ENCODE results near the gene BECN2.
A peak's percentile ranks its signal among the peaks of the same experiment; 100 is the strongest.

Gene BECN2, protein sequence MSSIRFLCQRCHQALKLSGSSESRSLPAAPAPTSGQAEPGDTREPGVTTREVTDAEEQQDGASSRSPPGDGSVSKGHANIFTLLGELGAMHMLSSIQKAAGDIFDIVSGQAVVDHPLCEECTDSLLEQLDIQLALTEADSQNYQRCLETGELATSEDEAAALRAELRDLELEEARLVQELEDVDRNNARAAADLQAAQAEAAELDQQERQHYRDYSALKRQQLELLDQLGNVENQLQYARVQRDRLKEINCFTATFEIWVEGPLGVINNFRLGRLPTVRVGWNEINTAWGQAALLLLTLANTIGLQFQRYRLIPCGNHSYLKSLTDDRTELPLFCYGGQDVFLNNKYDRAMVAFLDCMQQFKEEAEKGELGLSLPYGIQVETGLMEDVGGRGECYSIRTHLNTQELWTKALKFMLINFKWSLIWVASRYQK

DNA sequence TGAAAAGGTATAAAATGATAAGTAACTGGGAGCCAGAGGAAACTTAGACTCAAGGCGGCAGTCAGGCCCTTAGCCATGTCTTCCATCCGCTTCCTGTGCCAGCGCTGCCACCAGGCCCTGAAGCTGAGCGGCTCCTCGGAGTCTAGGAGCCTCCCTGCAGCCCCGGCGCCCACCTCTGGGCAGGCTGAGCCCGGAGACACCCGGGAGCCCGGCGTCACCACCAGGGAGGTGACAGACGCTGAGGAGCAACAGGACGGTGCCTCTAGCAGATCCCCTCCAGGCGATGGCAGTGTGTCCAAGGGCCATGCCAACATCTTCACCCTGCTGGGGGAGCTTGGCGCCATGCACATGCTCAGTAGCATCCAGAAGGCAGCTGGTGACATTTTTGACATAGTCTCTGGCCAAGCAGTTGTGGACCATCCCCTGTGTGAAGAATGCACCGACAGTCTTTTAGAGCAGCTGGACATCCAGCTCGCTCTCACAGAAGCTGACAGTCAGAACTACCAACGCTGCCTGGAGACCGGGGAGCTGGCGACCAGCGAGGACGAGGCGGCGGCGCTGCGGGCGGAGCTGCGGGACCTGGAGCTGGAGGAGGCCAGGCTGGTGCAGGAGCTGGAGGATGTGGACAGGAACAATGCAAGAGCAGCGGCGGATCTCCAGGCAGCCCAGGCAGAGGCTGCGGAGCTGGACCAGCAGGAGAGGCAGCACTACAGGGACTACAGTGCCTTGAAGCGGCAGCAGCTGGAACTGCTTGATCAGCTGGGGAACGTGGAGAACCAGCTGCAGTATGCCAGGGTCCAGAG, at the start of gene BECN2:
Gene BECN2 (plus strand): TSS at position 76 of the 803 bp plus-strand sequence. CDS start 0 bp downstream, at position 76.
- no peak for DNase-seq (ENCODE audit: low spot score)

GRCh38 chr1:241916196-241916595, 41.4 kb upstream of the BECN2 start:
- DNase-seq (ENCODE audit: low spot score) = no peak

DNA sequence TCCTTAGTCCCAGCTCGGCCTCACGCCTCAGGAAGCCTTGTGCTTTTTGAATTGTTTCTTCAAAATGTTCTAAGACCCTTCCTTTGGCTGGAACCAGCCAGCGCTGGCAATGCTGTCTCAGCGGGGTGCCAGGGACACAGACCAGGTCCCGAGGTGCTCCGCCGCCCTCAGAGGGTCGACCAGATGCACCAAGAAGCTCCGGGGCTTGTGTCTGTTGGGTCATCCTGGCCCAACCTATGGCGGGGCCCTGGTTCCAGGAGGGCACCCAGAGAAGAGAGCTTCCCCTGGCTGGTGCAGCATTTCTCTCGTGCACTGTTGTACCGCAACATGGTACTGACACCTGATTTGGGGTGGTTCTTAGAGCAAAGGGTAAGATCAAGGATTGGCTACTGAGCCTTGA, 40.1 kb upstream of the BECN2 start:
- no peak for DNase-seq (ENCODE audit: low spot score)

DNA sequence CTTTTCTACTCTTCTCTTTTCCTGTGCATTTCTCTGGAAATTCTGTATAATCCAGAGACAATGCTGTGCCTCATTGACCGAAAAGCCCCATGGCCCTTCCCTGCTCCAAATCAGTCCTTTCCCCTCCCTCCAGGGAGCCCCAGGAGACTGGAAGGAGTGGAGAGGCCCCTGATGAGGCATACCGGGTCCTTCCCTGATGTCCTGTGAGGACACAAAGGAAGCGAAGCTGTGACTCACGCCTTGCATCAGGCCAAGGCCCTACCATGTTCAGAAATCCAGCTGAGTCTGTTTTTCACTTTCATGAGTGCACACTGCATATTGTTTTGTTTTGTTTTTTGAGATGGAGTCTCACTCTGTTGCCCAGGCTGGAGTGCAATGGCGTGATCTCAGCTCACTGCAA, 38.7 kb upstream of the BECN2 start:
- DNase-seq (ENCODE audit: low spot score) = no peak

DNA sequence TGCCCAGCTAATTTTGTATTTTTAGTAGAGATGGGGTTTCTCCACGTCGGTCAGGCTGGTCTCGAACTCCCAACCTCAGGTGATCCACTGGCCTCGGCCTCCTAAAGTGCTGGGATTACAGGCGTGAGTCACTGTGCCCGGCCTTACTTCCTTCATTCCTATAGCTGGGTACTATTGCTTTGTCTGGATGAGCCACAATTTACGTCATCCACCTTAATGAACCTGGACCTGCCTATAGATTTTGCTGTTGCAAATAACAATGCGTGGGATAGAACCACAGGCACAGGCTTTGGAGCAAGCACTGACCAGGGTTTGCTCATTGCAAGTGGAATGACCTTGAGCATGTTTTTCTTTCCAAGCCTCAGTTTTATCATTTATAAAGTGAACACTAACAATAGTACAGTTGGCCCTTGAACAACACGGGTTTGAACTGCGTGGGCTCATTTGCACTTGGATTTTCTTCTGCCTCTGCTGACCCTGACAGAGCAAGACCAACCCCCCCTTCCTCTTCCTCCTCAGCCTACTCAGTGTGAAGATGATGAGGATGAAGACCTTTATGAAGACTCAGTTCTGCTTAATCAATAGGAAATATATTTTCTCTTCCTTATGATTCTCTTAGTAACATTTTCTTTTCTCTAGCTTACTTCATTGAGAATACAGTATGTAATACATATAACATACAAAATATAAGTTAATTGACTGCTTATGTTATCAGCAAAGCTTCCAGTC, 33.3 kb upstream of the BECN2 start:
- DNase-seq (ENCODE audit: low spot score) = no peak

GRCh38 chr1:241926141-241926540, 31.4 kb upstream of the BECN2 start:
- no peak for DNase-seq (ENCODE audit: low spot score)

DNA sequence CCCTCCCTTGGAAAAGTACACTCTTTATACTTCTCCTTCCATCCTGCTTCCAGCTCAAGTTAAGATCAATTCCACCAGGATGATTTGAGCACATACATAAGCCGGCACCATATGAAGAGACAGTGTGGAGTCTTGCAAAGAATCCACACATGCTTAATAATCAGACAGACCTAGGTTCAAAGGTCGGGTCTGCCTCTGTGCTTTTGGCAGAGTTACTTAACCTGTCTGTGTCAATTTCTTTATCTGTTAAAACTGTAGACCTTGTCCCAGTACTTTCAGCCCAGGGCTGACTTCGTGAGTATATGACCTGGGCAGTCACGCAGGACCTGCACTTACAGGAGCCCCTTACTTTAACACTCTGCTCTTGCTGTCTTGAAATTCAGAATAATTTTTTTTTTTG, 30.2 kb upstream of the BECN2 start:
- DNase-seq (ENCODE audit: low spot score) = no peak

GRCh38 chr1:241932845-241933244, 24.7 kb upstream of the BECN2 start:
- DNase-seq (ENCODE audit: low spot score) = no peak

DNA sequence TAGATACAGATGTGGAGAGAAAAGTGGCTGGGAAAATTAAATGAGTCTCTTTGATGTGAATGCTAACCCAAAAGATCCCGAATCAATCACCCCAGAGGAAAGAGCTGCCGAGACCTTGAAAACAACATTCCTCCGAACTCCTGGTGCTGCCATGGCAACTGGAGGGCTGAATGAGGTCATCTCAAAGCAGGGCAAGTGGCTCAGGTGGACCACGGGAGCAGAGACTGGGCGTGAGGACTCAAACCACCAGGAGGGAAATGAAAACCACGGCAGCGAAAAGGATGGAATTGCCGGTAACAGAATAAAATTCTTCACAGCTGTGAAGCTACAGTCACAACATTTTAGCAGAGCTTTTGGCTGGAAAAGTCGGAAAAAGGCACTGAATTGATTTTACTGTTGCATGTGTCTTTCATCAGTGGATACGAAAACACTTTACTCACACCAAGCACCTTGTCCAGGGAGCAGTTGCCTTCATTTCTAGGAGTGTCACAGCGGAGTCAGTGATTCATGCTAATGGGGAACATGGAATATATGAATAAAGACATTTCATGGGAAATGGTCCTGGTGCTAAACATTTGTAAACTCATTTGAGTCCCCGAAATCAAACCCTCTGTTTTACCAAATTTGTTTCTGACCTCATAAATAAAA, 23.2 kb upstream of the BECN2 start:
- no peak for DNase-seq (ENCODE audit: low spot score)

DNA sequence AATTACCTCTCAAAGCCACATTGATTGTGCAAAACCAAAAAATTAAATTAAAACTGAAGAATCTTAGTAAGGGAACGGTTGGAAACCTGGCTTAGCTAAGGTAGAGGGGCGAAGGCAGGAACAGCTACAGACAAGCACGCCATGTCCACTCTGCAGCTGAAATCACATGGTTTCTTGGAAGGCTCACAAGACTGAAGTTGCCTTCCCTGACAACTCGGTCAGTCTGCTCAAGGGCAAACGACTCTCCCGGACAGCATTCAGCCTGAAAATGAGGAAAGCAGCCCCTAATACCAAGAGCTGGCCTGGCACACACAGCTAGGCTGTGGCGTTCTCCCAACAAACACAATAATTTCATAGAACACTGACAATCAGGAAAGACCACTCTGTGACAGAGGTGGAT, 22.7 kb upstream of the BECN2 start:
- no peak for DNase-seq (ENCODE audit: low spot score)

GRCh38 chr1:241939798-241940197, 17.8 kb upstream of the BECN2 start:
- no peak for DNase-seq (ENCODE audit: low spot score)

GRCh38 chr1:241942738-241943137, 14.8 kb upstream of the BECN2 start:
- DNase-seq (ENCODE audit: low spot score) = no peak

- DNase-seq (ENCODE audit: low spot score) = no peak
These were observed 13.3 kb upstream of the BECN2 start for GRCh38 chr1:241944300-241944699.

GRCh38 chr1:241947354-241947753, 10.2 kb upstream of the BECN2 start:
- DNase-seq (ENCODE audit: low spot score) = no peak

DNA sequence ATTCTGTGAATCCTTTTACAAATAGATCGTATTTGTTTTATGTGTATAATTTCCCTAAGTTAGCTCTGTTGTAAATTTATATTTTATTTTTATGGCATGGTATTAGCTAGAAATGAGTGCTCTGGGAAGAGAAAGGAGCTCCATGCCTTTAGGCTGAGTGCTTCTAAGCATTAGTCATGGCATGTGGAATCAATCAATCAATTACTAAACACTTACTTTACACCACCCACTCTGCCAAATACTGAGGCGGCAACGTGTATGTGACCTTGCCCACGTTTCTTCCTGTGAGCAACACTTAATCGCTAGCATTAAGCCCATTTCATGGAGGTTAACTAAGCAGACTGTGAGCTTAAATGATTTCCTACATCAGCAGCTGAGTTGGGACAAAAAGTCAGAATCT, 7.2 kb upstream of the BECN2 start:
- DNase-seq (ENCODE audit: low spot score) = no peak

- no peak for DNase-seq (ENCODE audit: low spot score)
These were observed 4.6 kb downstream of the BECN2 start for GRCh38 chr1:241962153-241962552.

GRCh38 chr1:241963722-241964121, 6.2 kb downstream of the BECN2 start:
- DNase-seq (ENCODE audit: low spot score) = no peak

GRCh38 chr1:241964550-241965282, 7.1 kb downstream of the BECN2 start:
- DNase-seq (ENCODE audit: low spot score) = no peak

DNA sequence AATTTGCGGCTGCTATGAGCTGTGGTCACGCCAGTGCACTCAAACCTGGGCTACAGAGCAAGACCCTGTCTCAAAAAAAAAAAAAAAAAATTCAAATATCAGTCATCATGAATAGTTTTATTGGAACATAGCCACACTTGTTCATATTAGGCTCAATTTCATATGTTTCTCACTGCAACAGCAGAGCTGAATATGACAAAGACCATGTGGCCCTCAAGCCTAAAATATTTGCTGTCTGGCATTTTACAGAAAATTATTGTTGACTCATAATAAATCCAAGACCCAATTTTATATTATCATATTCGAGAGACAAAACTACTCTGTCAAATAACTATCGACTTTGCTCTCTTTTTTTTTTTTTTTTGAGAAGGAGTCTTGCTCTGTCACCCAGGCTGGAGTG, 11.0 kb downstream of the BECN2 start:
- DNase-seq (ENCODE audit: low spot score) = no peak

DNA sequence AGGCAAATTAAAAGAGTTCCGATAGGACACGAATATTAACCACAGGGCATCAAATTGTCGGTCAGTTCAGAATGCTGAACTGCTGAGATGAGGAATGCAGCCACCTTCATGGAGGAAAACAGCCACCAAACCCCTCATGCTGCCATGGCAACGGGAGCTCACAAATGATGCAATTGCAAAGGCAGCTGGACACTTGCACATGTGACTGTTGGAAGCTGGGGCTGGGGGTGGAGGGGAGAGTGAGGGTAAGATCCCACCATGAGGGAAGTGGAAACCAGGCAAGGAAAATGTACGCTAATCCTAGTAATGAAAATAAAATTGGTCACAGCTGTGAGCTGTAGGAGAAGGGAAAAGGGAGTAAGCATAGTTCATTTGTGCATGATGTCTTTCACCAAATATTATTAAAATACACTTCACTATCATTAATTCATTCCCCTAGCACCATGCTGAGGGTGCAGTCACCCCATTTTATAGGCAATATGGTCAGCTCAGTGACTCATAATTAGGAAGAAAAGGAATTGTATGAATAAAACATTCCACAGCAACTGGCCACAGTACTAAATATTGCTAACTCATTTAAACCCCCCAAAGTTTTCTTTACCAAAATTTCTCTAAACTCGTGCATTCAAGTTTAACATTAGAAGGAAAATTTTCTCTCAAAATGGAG, 15.3 kb downstream of the BECN2 start:
- DNase-seq (ENCODE audit: low spot score) = peak; percentile 18

- DNase-seq (ENCODE audit: low spot score) = no peak
These were observed 18.7 kb downstream of the BECN2 start for GRCh38 chr1:241976229-241976628.

All from D341Med (cell line).